BJ (cell line): ENCODE data around the gene ALK. TPM values are rescaled to one million over a fixed set of nuclear protein-coding genes. Genes with fewer than 3 reads are reported as not detected.

Experiments used
- CTCF ChIA-PET: fragments of 350-600 bp; formaldehyde crosslinking; extraction: SDS; loops from one replicate; lab custom pipeline; 2021; ENCODE audit warnings: antibody characterized with exemption, inconsistent platforms; lab: Yijun Ruan, JAX
- POLR2A ChIA-PET: fragments of 300-600 bp; sonication (Branson Sonifier 250); formaldehyde crosslinking; extraction: SDS; loops from one replicate; lab custom pipeline; 2021; ENCODE audit warnings: antibody characterized with exemption; lab: Charles Lee
- DNase-seq: peaks from one replicate; pipeline ENCODE4 v3.0.0-alpha.2; 2011; ENCODE audit warnings: low read depth
- H3K27me3 ChIP-seq: 2 replicates; pipeline ENCODE4 v1.6.0; 2011; ENCODE audit warnings: low read length; ENCODE audit not compliant: control insufficient read depth, insufficient read depth
- H3K36me3 ChIP-seq: 2 replicates; pipeline ENCODE4 v1.5.1; 2011; ENCODE audit warnings: low read length; ENCODE audit not compliant: control insufficient read depth, insufficient read depth
- H3K4me3 ChIP-seq: 2 replicates; pipeline ENCODE4 v1.5.1; 2011; ENCODE audit warnings: low read depth, mild to moderate bottlenecking, control low read depth, low read length
- polyA plus RNA-seq: library from polyadenylated mRNA; depleted of rRNA; stranded (reverse); fragments of >200 nt; gene quantifications from 2 replicates; pipeline ENCODE4 v1.2.3, GENCODE V29; 2011
- TF ChIP-seq, protein P1 (sequence below): IDR thresholded peaks from 2 replicates; pipeline ENCODE4 v1.5.1; 2011; ENCODE audit warnings: low read depth, mild to moderate bottlenecking, control low read depth, inconsistent platforms, low read length, moderate library complexity; ENCODE audit not compliant: insufficient read depth

ALK gene
- polyA plus RNA-seq, 1 experiment, result not detected

DNA sequence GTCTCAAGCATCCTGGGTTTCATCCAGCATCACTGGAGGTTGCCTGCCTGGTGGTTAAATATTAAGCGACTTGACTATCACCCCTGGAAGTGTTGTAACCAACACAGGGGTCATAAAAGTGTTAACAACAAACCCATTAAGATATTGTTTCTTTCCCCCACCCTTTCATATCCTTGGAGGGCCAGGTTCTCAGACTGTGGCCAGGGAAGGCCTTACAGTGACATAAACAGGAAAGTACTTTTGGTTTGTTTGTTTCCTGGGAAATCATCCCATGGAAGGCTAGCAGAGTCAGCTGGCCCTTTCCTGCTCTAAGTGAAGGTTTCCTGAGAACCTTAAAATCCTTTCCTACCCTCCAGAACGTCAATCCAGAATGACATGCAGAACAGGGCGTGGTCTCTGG is 645.2 kb downstream of the ALK start:
- H3K4me3 ChIP-seq, result no peak overlapping the region

DNA sequence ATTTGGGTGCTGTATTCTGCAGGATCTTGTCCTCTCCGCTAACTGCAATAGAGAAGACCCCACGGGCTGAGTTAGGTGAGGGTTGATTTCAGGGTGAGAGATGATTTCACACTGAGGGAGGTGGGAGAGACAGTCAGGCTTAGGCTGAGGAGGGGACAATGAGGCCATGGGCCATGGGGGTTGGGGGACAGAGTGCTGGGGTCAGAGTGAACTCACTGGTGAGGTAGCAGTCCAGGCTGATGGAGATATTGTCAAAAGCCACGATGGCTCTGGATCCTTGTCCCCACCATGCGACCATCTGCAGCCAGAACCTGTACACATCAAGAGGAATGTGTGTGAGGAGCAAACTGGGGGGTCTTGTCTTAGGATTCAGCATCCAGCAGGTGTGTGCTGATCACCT is 646.2 kb downstream of the ALK start:
- CTCF ChIA-PET, result interaction anchor here (0.7 kb wide), 1 partner anchor 14 kb away, joined by 3 read pairs; no protein-coding TSS in a partner anchor
- TF ChIP-seq, protein P1, sequence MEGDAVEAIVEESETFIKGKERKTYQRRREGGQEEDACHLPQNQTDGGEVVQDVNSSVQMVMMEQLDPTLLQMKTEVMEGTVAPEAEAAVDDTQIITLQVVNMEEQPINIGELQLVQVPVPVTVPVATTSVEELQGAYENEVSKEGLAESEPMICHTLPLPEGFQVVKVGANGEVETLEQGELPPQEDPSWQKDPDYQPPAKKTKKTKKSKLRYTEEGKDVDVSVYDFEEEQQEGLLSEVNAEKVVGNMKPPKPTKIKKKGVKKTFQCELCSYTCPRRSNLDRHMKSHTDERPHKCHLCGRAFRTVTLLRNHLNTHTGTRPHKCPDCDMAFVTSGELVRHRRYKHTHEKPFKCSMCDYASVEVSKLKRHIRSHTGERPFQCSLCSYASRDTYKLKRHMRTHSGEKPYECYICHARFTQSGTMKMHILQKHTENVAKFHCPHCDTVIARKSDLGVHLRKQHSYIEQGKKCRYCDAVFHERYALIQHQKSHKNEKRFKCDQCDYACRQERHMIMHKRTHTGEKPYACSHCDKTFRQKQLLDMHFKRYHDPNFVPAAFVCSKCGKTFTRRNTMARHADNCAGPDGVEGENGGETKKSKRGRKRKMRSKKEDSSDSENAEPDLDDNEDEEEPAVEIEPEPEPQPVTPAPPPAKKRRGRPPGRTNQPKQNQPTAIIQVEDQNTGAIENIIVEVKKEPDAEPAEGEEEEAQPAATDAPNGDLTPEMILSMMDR, result no peak
- no peak for DNase-seq
- H3K27me3 ChIP-seq, result peaks cover 1% of the 10 kb centered on the region; the same call in 1 of the 2 replicates
- H3K36me3 ChIP-seq, result no peaks in the 10 kb centered on the region
- H3K4me3 ChIP-seq, result no peak overlapping the region
- POLR2A ChIA-PET, result no interaction called here

More for the DNA sequence above, 645.2 kb downstream of the ALK start:
- ChIA-PET POLR2A (no interaction called here), CTCF (no interaction called here)
- Histone ChIP-seq H3K36me3 (no peaks in the 10 kb centered on the region), H3K27me3 (0 out of 2 replicates have a peak, but pooled peaks cover 1% of the 10 kb centered on the region)
- TF ChIP-seq, protein P1, result no peak
- no peak for DNase-seq

DNA sequence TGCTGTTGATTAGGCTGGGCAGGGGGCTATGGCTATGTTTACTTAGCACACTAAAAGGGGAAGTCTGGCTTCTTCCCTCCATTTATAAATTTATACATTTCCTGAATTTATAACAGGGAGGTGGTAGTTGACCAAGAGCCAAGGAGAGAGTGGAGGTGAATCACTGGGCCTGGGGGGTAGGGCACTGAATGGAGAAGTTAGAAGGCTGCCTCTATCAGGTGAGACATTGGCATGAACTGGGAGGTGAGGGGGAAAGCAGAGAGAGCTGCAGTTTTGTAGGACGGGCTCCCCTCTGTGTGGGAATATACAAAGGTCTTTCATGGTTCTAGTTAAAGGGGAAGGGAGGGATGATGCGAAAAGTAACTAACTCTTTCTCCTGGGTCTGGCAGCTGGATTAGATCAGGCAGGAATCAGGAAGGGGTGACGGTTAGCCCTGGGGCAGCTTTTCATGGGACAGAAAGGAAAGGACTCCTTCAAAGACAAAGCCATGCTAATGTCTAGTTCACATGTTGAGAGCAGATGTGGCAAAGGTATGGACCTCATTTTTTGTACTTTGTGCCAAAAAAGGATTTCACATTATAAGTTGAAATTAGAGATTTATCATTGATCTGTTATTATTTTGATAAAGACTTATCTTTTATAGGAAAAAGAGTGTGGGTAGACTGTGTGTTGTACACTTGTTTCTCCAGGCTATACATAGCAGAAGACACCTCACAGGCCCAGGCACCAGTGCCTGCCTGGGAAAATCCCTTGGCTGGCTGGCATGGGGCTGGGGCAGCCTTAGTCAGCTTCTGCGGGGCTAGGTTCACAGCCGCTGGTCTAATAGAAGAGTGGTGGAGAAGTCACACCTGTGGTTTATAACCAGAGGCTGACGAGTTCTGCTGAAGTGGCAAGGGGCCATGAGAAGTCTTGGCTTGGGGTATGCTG is 647.4 kb downstream of the ALK start:
- no peak for DNase-seq
- TF ChIP-seq, protein P1, result no peak
- ChIA-PET POLR2A (no interaction called here), CTCF (no interaction called here)
- Histone ChIP-seq H3K4me3 (no peak overlapping the region), H3K36me3 (no peaks in the 10 kb centered on the region), H3K27me3 (peaks cover 1% of the 10 kb centered on the region; the same call in 1 of the 2 replicates)

DNA sequence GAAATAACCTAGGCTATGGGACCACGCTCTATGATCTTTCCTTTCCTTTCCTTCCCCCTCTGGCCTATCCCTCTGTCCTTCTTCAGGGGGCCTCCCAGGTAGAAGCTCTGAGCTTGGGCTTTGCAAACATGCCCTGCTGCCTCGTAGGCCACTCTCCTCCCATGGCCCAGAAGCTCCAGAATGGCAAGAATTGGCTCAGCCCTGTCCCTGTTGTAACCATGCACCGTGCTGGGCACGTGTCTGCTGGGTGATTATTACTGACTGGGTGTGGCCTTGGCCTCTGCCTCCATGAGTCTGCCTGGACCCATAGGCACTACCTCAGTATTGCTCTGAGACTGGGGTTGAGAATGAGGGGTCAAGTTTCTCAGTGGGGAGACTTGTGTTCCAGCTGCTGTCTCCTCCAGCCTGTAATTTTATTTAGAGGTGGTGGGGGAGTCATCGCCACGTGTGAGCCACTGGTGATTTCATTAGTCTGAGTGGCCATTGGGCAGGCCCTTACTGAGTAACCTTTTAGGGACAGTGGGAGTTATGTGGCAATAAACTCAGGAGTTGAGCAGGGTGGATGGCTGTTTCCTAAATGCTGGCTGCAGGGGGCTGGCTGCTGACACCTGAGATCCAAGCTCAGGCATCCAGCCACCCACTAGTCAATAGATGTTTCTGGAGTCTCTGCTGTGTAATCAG is 648.2 kb downstream of the ALK start:
- H3K27me3 ChIP-seq, result peaks cover under 1% of the 10 kb centered on the region; the same call in 1 of the 2 replicates
- DNase-seq, result no peak
- POLR2A ChIA-PET, result no interaction called here
- CTCF ChIA-PET, result interaction anchor here (0.6 kb wide), 1 partner anchor 626 kb away, joined by 3 read pairs; no protein-coding TSS in a partner anchor
- H3K4me3 ChIP-seq, result no peak overlapping the region
- no peaks in the 10 kb centered on the region for H3K36me3 ChIP-seq
- TF ChIP-seq, protein P1, result no peak

DNA sequence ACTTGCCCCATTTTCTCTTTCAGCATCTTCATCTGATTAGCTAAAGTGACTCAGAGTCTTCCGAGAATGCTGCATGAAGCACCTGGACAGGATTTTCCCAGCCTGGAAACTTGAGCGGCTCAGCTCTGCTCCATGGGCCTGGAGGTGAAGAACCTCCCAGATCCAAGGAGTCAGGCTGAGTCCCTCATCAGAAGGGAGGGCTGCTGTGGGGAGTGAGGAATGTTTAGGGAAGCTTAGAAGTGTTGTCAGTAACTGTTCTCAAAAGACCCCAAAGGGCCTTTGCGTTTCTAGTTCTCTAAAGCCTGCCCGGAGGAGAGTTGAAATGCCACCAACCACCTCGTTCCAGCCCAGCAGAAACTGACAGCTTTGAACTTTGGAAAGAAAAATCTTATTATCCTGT is 649.1 kb downstream of the ALK start:
- ChIA-PET POLR2A (no interaction called here), CTCF (interaction anchor here (0.7 to 1.1 kb wide), 2 partner anchors 12 to 37 kb away, joined by 3 read pairs; no protein-coding TSS in a partner anchor)
- no peak for DNase-seq
- Histone ChIP-seq H3K4me3 (no peak overlapping the region), H3K36me3 (no peaks in the 10 kb centered on the region), H3K27me3 (no peaks in the 10 kb centered on the region; the same call in 1 of the 2 replicates)
- TF ChIP-seq, protein P1, result no peak
